GM21360 (cell line): ENCODE measurements around the gene GPSM1.

ENCODE experiments used
- ATAC-seq: cut with Tn5 transposase; IDR thresholded peaks from one replicate; pipeline ENCODE4 v1.9.1; 2021; ENCODE audit warnings: mild to moderate bottlenecking, moderate library complexity; ENCODE audit not compliant: unreplicated experiment

GPSM1 gene

GRCh38 chr9:136327304-136327974, at the start of gene GPSM1:
TSS of gene GPSM1 (plus strand) at chr9:136327539. CDS start at chr9:136327696, 157 bp downstream.
- ATAC-seq, result no peak

- ATAC-seq, result no peak
Observed at GRCh38 chr9:136277746-136278145, 49.6 kb upstream of the GPSM1 start.

GRCh38 chr9:136278221-136278620, 49.1 kb upstream of the GPSM1 start:
- no peak for ATAC-seq

GRCh38 chr9:136278894-136279293, 48.4 kb upstream of the GPSM1 start:
- no peak for ATAC-seq

GRCh38 chr9:136279471-136279870, 47.9 kb upstream of the GPSM1 start:
- no peak for ATAC-seq

GRCh38 chr9:136280535-136281315, 46.6 kb upstream of the GPSM1 start:
- ATAC-seq, result no peak

GRCh38 chr9:136281421-136282271, 45.7 kb upstream of the GPSM1 start:
- no peak for ATAC-seq

GRCh38 chr9:136282272-136282861, 45.0 kb upstream of the GPSM1 start:
- no peak for ATAC-seq

GRCh38 chr9:136283291-136284235, 43.8 kb upstream of the GPSM1 start:
- ATAC-seq, result no peak

- no peak for ATAC-seq
Observed at GRCh38 chr9:136284311-136284710, 43.0 kb upstream of the GPSM1 start.

GRCh38 chr9:136284951-136285350, 42.4 kb upstream of the GPSM1 start:
- no peak for ATAC-seq

GRCh38 chr9:136285501-136286358, 41.6 kb upstream of the GPSM1 start:
- no peak for ATAC-seq

GRCh38 chr9:136286359-136286986, 40.9 kb upstream of the GPSM1 start:
- ATAC-seq, result no peak

- no peak for ATAC-seq
Observed at GRCh38 chr9:136286987-136287379, 40.4 kb upstream of the GPSM1 start.

GRCh38 chr9:136287960-136288753, 39.2 kb upstream of the GPSM1 start:
- ATAC-seq, result no peak

GRCh38 chr9:136289651-136290507, 37.5 kb upstream of the GPSM1 start:
- no peak for ATAC-seq

GRCh38 chr9:136290508-136291000, 36.8 kb upstream of the GPSM1 start:
- no peak for ATAC-seq
